M059J (cell line): ENCODE measurements around the gene DUSP14. TPM values are rescaled to one million over a fixed set of nuclear protein-coding genes. Genes with fewer than 3 reads are reported as not detected.
A peak's percentile ranks its signal among the peaks of the same experiment; 100 is the strongest.

Source experiments
- DNase-seq: peaks from one replicate; pipeline ENCODE4 v3.0.0-alpha.2; 2012; ENCODE audit warnings: low read depth
- total RNA-seq: library from RNA; depleted of rRNA; stranded (reverse); fragments of >200 nt; shearing (Covaris generic); gene quantifications from 2 replicates; pipeline ENCODE4 v1.2.3, GENCODE V29; 2014

DUSP14 gene
- total RNA-seq, 1 experiment from 2014 or later = 71.2 TPM

DNA sequence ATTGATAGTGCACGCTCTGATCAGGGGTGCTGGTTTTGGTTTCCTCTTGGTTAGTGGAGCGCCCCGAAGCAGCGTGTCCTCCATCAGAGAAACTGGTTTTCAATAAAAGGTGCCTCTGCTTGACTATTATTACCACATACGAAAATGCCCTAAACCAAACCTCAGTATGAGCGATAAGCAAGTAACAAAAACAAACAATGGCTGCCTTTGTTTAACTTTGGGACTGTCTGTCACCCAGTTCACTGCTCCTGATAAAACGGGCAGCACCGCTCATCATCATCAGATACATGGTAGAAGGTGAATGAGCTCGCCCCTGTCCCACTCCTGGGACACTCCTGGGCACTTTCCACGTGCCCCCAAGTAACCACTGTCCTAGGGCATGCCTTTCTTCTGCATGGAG lies 24.0 kb downstream of the DUSP14 start:
- no peak for DNase-seq

DNA sequence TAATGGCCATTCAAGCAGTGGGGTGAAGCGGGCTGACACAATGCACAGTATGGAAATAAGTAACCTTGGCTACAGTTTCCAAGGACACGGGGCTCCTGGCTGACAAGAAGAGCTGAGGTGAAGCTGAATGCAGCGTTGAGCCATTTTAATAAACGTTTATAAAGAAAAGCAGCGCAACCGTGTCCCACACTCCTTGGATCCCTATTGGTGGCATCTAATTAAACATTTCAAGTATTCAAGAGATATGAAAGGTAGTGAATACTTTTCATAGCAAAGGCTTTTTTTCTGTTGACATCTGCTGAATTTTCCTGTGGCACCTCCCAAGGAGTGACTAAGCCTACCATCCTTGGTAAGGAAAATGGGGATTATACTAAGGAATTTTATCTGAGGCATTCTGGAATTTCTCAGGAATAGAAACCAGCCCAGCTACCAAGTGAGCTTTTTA lies 26.5 kb downstream of the DUSP14 start:
- no peak for DNase-seq

DNA sequence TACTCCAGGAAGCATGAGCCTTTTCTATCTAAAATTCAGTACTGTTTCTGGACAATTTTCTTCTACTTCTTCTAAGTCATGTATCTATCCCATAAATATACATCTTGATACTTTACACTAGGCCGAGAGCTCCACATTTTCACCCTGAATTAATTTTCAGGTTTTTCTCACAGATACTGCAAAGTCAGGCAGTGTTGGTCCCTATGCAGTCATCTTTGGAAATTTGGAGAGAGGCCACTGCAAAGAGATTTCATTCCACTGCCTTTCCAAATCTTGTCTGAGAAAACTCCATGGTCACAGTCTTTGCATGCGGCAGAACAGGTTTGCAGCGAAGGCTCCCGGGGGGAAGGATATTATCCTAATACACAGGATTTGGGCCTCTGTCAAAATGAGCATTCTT lies 28.2 kb downstream of the DUSP14 start:
- no peak for DNase-seq

DNA sequence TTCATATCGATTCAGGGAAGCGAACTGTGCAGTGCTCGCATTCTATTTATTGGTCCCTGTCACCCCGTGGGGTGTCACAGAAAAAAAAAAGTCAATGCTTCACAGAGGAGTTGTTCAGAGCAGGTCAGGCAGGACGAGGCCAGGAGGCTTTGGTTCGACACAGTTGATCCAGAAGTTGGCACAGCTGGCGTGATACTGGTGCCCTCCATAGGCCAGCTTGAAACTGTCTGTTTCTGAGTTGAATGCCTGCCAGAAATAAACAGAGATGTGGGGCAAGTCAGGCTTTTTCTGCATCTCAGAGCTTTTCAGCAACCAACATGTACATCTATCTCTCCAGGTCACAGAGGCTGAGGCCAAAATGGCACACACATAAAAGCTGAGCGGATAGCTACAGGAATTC lies 29.1 kb downstream of the DUSP14 start:
- no peak for DNase-seq

DNA sequence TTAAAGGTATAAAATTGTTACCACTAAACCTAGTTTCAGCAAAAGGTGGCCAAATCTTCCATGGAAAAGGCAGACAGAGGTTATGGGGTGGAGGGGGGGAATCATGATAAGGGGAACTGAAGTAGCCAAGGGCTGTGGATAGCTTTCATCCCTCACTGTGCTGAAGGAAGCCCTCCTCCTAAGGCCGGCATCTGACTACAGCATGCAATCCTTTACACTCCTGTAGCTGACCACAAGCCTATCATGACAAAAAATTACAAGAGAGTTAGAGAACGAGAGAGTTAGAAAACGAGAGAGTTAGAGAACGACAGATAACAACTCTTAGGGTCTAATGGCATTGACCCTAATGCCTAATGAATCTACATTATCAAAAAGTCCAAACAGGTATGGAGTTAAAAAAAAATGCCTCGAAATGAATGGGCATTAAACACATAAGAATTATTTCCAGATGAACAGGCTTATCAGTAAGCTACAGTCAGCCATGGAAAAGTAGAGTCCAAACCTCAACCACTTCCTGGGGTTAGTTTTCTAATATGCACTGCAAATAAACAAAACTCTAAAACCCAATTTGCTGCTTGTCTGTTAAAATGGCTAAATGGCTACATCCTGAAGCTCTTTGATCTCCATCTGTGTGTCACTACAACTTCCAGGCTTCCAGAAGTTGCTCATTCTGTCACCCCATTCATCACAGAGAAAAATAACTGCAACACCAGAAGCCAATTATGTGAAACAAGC lies 29.7 kb downstream of the DUSP14 start:
- DNase-seq = peak; percentile 78

DNA sequence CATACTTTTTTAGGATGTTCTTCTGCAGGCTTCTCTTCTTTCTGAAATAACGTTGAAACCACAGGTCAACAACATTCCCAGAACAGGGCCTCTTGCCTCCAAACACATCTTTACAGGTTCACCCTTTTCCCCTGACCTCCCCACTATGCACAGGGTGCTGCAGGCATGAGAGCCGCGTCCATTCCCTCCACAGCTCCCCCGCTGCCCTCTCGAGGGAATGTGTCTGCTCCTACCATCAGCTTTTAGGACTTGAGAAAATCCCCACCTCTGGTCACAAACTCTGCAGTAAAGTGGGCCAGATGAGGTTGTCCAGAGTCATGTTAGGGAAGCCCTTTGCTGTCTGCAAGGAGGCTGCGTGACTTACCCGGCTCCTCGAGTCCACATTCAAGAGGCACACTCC lies 30.5 kb downstream of the DUSP14 start:
- DNase-seq = no peak

DNA sequence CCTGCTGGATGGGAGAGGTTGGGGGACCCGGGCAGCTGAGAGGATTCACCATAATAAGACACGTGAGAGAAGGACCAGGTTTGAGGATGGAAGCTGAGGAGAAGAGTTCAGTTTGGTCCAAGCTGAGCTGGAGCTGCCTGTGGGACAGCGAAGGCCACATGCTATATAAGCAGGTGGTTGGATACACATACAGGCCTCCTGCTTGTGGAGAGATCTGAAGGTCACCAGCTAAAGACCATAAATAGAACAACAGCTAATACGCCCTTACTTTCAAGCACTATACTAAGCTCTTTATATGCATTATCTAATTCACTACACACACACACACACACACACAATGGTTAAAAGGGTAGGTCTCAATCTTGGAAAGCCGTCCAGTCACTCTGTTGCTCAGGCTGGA lies 32.1 kb downstream of the DUSP14 start:
- no peak for DNase-seq

DNA sequence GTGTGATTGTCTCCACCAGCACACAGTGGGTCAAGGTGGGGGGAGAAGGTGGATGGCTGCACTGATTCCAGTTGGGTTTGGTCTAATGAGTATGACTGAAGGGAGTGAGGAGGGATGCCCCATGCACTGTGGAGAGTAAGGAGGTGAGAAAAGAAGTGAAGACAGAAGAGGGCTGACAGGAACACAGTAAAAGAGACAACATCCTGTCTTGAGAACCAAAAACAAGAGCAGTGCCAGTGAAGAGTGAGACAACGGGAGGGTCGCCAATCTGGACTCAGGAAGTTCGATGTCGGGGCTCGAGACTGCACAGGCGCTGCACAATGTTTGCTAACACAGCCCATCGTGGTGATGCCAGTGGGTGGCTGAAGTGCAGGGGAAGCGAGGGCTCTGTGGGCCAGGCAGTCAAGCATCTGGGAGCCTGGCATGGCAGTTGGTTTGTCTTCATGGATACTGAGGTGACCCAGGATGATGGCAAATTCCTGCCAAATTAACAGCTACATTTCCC lies 34.1 kb downstream of the DUSP14 start:
- no peak for DNase-seq

DNA sequence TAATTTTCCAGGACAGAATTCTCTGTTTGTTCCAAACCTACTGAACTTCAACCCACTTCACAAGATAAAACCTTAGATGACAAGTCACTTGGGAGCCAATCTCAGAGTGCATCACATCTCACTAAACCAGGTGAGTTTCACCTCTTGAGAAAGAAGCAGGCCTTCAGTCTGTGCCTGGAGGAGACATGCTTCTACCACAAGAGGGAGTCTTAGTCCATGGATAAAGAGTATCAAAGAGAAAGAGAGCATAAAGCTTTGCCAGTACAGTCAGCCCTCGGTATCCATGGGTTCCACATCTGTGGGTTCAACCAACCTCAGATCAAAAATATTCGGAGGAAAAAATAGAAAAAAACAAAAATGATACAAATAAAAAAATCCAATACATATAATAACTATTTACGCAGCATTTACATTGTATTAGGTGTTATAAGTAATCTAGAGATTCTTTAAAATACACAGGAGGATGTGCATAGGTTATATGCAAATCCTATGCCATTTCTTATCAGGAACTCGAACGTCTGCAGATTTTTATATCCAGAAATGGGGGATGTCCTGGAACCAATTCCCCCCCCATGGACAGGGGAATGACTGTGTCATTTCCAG lies 37.7 kb downstream of the DUSP14 start:
- peak; percentile 57 for DNase-seq

DNA sequence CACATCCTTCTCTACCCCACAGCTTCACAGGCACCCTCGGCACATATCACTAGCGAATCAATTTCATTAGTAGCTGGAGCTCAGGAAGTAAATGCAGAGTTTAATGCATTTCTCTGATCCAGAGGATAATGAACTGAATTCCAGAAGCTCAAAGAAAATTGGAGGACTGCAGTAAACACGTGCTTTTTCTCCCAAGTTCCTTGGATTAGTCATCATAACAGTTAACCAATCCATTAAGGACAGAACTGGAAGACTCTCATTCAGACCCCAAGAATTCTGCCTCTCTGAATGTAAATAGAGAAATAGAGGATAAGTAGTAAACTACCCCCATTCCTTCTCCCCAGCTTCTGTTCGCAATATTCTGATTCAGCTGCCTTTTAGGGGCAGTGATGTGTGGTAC lies 40.7 kb downstream of the DUSP14 start:
- DNase-seq = no peak

DNA sequence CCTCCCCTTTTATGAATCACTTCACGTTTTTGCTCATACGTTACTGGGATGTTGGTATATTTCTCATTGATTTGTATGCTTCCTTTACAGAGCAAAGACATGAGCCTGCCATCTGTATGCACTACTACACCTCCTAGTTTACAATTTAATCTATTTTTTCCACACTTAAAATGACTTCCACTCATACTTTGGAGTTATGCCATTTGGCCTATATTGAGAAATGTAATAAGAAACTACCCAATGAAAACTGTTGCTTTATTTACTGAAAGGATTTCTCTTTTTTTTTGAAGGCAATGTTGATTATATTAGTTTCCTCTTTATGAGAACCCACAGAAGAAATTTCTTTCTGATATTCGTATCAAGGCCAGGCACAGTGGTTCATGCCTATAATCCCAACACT lies 43.1 kb downstream of the DUSP14 start:
- no peak for DNase-seq

DNA sequence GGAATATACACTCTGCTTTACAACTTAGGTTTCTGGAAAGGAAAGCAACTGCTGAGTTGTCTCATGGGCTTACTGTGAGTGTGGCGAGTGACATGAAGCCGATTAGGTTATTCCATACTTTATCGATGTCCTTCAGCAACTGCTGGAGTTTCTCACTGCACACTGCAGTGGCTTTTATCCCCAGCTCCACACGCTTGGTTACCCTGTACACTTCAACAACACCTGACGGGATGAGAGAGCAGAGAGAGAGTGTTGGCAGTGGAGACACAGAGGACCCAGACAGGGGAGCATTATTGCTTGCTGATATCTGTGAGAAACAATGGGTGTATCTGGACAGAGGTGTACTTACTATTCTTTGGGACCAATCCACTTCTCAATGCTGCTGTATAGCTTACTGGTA lies 46.2 kb downstream of the DUSP14 start:
- DNase-seq = no peak

DNA sequence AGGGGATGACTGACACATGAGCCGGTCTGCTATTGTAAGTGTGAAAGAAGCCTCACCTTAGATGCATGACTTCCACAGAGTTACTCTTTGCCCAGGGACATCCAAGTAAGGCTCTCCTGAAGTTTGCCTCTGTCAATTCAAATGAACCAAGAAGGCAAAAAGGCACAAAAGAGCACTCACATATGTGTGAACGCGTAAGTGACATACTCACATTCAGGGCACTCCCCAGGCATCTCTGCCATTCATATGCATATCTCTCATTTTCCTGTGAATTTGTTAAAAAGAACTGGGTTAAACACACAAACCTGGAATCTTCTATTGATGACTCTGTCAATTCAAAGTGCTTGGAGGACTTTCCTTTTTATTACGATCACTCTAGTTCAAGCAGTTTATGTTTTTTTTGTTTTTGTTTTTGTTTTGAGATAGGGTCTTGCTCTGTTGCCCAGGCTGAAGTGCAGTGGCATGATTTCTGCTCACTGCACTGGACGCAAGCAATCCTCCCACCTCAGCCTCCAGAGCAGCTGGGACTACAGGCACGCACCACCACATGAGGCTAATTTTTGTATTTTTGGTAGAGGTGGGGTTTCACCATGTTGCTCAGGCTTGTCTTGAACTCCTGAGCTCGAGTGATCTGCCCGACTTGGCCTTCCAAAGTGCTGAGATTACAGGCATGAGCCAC lies 49.4 kb downstream of the DUSP14 start:
- DNase-seq = no peak

DNA sequence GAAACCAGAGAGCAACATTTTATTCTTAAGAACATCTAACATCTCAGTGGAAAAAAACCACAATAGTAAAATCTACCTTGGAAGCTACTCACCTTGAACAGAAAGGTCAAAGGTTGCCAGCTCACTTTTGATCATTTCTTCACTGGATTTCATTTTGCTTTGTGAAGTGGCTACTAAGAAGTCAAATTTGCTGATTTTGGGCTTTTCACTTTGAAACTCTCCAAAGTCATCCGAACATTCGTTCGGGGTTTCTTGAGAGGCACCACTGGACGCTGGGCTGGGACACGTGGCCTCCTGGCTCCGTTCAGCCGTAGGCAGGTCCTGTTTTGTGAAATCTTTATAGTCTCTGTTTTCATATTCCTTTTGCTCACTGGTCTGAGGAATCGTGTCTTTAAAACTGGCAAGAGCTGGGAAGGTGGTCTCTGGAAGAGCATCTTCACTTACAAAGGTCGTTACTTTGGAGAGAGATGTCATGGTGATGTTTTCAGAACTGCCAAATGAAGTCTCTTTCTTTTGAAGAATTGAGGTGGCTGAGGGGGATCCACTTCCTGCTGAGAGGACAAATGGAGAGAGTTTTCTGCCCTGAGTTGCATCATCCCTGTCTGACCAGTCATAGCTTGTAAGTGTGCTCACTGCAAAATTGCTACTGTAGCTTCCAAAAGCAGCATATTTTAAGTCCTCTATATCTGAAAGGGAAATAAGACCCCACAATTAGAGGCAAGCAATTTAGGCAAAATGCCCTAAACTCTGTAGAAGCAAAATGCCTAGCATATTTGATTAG lies 52.4 kb downstream of the DUSP14 start:
- DNase-seq = no peak

DNA sequence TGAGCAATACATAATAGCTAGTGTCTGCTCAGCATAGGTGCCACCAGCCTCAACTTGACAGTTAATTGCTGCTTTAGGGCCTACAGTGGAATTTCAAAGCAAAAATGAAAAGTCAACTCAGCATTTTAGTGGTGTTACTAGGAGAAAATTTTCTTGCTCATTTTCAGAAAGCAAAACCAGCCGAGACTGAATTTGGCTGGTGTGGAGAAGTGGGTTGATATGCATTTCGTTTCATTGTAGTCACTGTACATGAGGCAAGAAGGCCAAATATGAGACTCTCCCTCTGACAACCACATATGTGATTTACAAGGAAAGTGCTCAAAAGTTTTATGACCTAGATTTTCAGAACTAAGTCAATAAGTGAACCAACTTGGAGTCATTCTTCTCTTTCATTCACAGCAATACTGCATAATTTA lies 54.0 kb downstream of the DUSP14 start:
- DNase-seq = no peak

DNA sequence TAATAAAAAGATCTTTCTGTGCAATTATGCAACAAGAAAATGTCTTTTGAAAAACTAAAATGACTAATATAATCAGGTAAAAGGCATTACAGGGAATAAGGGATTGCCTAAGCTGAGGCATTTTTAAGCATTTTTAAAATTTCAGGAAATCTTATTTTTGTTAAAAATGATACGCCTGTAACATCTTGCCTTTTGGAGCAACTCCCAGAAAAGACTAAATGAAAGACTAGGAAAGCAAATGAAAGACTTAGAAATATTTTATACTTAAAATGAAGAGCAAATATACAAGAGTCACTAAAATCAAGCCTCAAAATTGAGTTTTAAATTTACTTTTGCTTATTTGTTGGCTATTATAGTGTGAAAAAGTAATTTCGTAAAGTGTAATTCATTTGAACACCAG lies 55.8 kb downstream of the DUSP14 start:
- no peak for DNase-seq

DNA sequence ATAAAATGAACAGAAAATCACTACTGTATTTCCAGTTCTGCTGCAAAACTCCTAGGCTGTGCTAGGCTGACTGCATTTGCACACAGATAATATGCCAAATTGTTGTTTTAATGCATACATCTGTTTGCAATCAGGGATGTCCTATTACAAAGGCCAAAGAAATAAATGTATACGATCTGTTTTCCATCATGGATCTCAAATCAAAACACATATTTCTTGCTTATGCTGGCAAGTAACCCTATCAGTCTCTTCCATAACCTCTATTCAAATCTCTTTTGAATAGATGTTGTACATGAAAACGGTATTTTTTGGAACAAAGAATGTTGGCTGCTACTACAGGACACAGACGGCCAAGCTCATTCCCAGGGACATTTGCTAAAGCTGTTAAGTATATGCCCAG lies 56.6 kb downstream of the DUSP14 start:
- no peak for DNase-seq

DNA sequence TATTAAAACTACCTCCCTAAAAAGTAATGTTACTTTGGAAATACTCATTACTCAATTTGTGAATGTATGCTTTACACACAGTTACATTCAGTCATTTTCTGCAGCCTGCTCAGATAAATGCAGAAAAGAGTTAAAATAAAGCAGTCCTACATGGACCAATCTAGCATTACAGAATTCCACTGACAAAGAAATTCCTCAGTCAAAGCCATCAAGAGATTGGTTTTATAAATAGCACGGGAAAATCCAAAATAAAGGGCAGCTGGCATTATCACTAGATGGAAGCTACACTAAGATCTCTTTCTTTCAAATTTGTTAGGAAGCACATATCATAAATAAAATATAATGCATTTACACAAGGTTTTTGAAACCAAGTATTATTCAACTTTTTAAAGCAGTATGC lies 58.3 kb downstream of the DUSP14 start:
- no peak for DNase-seq

DNA sequence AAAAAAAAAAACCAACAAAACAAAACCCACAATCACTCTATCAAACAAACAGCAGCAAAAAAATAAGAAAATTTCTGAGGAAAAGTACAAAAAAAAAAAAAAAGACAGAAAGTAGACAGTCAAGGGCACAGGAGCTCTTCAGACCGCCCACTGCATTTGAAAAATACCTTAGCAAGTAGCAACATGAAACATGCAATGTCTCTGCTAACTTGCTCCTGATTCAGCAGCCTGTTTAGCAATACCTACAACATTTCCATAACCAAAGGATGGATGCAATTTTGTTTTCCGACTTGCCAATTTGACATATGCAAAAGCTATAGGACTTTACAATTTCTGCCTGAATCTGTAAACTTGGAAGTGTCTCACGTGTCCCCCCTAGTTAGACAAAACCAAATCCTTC lies 62.1 kb downstream of the DUSP14 start:
- no peak for DNase-seq

DNA sequence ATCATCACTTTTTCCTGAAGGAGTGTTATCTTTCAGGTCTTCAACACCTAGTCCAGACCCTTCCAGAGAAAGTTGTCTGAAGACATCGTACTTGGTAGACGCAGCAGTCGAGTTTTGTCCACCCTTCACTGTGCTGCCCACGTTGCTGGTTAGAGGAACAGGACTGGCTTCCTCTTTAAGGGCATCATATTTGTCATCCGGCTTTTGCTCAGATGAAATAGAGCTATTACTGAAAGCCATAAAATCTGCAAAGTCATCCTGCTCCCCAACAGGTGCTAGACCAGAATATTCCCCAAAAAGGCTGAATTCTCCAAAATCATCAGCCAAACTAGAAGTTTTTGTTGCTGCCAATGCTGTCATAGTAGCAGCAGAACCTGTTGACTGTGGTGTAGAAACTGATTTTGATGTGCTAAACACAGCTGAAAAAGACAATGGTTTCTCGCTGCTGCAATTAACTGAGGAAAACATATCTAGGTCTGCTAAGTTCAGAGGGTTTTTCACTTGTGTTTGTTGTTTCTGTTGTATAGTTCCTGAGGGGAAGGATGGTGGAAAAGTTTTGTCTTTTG lies 63.8 kb downstream of the DUSP14 start:
- no peak for DNase-seq

DNA sequence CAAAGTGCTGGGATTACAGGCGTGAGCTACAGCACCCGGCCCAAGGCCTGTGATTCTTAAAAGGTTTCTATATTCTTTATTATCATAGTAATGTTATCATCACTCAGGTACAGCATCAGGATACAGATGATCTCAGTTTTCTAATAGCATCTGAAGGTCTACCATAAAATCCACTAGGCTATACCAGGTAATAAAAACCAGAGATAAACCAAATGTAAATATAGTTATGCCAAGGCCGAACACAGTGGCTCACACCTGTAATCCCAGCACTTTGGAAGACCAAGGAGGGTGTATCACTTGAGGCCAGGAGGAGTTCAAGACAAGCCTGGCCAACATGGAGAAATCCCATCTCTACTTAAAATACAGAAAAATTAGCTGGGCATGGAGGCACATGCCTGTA lies 65.7 kb downstream of the DUSP14 start:
- DNase-seq = no peak

DNA sequence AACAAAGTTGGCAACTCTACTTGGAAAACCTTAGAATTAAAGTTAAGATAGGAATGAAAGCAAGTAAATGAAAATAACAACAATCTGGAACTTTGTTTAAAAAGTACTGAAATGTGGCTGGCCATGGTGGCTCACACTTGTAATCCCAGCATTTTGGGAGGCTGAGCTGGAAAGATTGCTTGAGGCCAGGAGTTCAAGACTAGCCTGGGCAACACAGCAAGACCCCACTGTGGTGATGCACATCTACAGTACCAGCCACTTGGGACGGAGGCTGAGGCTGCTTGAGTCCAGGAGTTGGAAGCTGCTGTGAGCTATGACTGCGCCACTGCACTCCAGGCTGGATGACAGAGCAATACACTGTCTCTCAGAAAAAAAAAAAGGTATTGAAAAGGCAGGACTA lies 67.8 kb downstream of the DUSP14 start:
- no peak for DNase-seq
